SK-N-SH (cell line): ENCODE data around the gene CNTNAP2. TPM values are rescaled to one million over a fixed set of nuclear protein-coding genes. Genes with fewer than 3 reads are reported as not detected.

ENCODE experiments used
- CTCF ChIA-PET: fragments of 300-600, 350-600 bp; formaldehyde crosslinking; extraction: SDS; loops from one replicate; lab custom pipeline; 2021; lab: Yijun Ruan, JAX
- POLR2A ChIA-PET: fragments of 350-600 bp; sonication (Branson Sonifier 250); formaldehyde crosslinking; extraction: SDS; loops from one replicate; lab custom pipeline; 2020; ENCODE audit warnings: antibody characterized with exemption, inconsistent platforms; lab: Yijun Ruan, JAX
- DNase-seq: peaks from one replicate; pipeline ENCODE4 v3.0.0; 2012
- H2AFZ ChIP-seq: fragments of 200-600 bp; sonication (generic); 2 replicates; pipeline ENCODE4 v1.8.1; 2016; ENCODE audit warnings: antibody characterized with exemption, mild to moderate bottlenecking, low read depth
- H3F3A ChIP-seq: fragments of 200-600 bp; sonication (generic); replicated peaks from 2 replicates; pipeline ENCODE3; 2016; ENCODE audit warnings: antibody characterized with exemption, mild to moderate bottlenecking; ENCODE audit not compliant: insufficient read depth
- H3K27ac ChIP-seq, 2 experiments: fragments of 200-500 bp in 1 of 2; fragments of 200-600 bp in 1 of 2; sonication (Bioruptor generic) in 1 of 2; sonication (generic), shearing (Covaris generic) in 1 of 2; 2 replicates each; pipeline versions ENCODE4 v1.5.1 to v1.6.1; 2014 to 2016; ENCODE audit warnings: low read depth in 2 of 2, inconsistent platforms in 1 of 2, low read length in 1 of 2, mild to moderate bottlenecking in 1 of 2, mixed read lengths in 1 of 2
- H3K27me3 ChIP-seq: fragments of 200-600 bp; sonication (generic), shearing (Covaris generic); 2 replicates; pipeline ENCODE4 v1.6.1; 2016; ENCODE audit warnings: mixed run types; ENCODE audit not compliant: insufficient read depth
- H3K36me3 ChIP-seq, 2 experiments: fragments of 200-500 bp in 1 of 2; fragments of 200-600 bp in 1 of 2; sonication (Bioruptor generic) in 1 of 2; sonication (generic) in 1 of 2; replicated peaks in 1 of 2; 2 replicates each; pipeline versions ENCODE3 to v1.5.1; 2014 to 2016; ENCODE audit warnings: low read length in 1 of 2, mild to moderate bottlenecking in 1 of 2; ENCODE audit not compliant: insufficient read depth in 2 of 2, control insufficient read depth in 1 of 2
- H3K4me1 ChIP-seq, 2 experiments: fragments of 200-500 bp in 1 of 2; fragments of 200-600 bp in 1 of 2; sonication (Bioruptor generic) in 1 of 2; sonication (generic), shearing (Covaris generic) in 1 of 2; 2 replicates each; pipeline versions ENCODE4 v1.5.1 to v1.6.1; 2014 to 2016; ENCODE audit warnings: low read depth in 1 of 2, low read length in 1 of 2, mixed run types in 1 of 2; ENCODE audit not compliant: insufficient read depth in 2 of 2, control insufficient read depth in 1 of 2
- H3K4me2 ChIP-seq: fragments of 200-600 bp; sonication (generic), shearing (Covaris generic); 2 replicates; pipeline ENCODE4 v1.6.1; 2017; ENCODE audit warnings: mixed run types
- H3K4me3 ChIP-seq, 2 experiments: fragments of 200-500 bp in 1 of 2; fragments of 200-600 bp in 1 of 2; sonication (Bioruptor generic) in 1 of 2; sonication (generic), shearing (Covaris generic) in 1 of 2; 2 replicates each; pipeline versions ENCODE4 v1.5.1 to v1.8.1; 2014 to 2016; ENCODE audit warnings: low read depth in 2 of 2, inconsistent platforms in 1 of 2, low read length in 1 of 2, mild to moderate bottlenecking in 1 of 2, mixed read lengths in 1 of 2, moderate library complexity in 1 of 2
- H3K79me2 ChIP-seq: fragments of 200-600 bp; sonication (generic); 2 replicates; pipeline ENCODE4 v1.8.1; 2017; ENCODE audit warnings: mild to moderate bottlenecking; ENCODE audit not compliant: insufficient read depth
- H3K9ac ChIP-seq: fragments of 200-600 bp; sonication (generic); 2 replicates; pipeline ENCODE4 v1.6.1; 2017; ENCODE audit warnings: mixed run types
- H3K9me2 ChIP-seq: fragments of 200-600 bp; sonication (generic); 2 replicates; pipeline ENCODE4 v1.6.1; 2017; ENCODE audit warnings: mixed run types
- H3K9me3 ChIP-seq: fragments of 200-600 bp; sonication (generic); 2 replicates; pipeline ENCODE4 v1.6.1; 2017; ENCODE audit warnings: mixed run types, mild to moderate bottlenecking, moderate library complexity
- H4K20me1 ChIP-seq: fragments of 200-600 bp; sonication (generic); 2 replicates; pipeline ENCODE4 v1.6.1; 2017; ENCODE audit warnings: mild to moderate bottlenecking, mixed run types; ENCODE audit not compliant: insufficient read depth
- CHD2 ChIP-seq: fragments of 150-350 bp; IDR thresholded peaks from 2 replicates; pipeline ENCODE4 v1.6.1; 2018; ENCODE audit warnings: low read length; ENCODE audit not compliant: partially characterized antibody
- ELF1 ChIP-seq: IDR thresholded peaks from 2 replicates; pipeline ENCODE4 v1.4.0; 2012
- FOXJ3 ChIP-seq: sonication (generic); formaldehyde crosslinking; IDR thresholded peaks from 2 replicates; pipeline ENCODE4 v1.5.1; 2020; ENCODE audit warnings: mild to moderate bottlenecking, missing genetic modification reagents
- FOXM1 ChIP-seq: IDR thresholded peaks from 2 replicates; pipeline ENCODE4 v1.4.0; 2012; ENCODE audit warnings: low read depth, mild to moderate bottlenecking
- GABPA ChIP-seq: IDR thresholded peaks from 2 replicates; pipeline ENCODE4 v1.4.0; 2012; ENCODE audit warnings: low read depth, mild to moderate bottlenecking
- MAX ChIP-seq: IDR thresholded peaks from 2 replicates; pipeline ENCODE4 v1.4.0; 2012; ENCODE audit warnings: low read depth
- RCOR1 ChIP-seq: fragments of 150-350 bp; IDR thresholded peaks from 2 replicates; pipeline ENCODE4 v1.6.1; 2017; ENCODE audit warnings: antibody characterized with exemption, low read length
- REST ChIP-seq: IDR thresholded peaks from 2 replicates; pipeline ENCODE4 v1.6.1; 2012; ENCODE audit warnings: mild to moderate bottlenecking, low read depth, low read length, moderate library complexity
- TEAD4 ChIP-seq: IDR thresholded peaks from 2 replicates; pipeline ENCODE4 v1.4.0; 2012; ENCODE audit warnings: mild to moderate bottlenecking, borderline replicate concordance; ENCODE audit not compliant: insufficient read depth
- USF2 ChIP-seq: fragments of 150-350 bp; IDR thresholded peaks from 2 replicates; pipeline ENCODE4 v1.6.1; 2017; ENCODE audit warnings: antibody characterized with exemption, low read length, low read depth, borderline replicate concordance
- YY1 ChIP-seq: IDR thresholded peaks from 2 replicates; pipeline ENCODE4 v1.4.0; 2012; ENCODE audit warnings: low read depth, mild to moderate bottlenecking
- WGBS: methylation state at CpG from one replicate; pipeline ENCODE4 v1.1.6; 2017; ENCODE audit warnings: low lambda C conversion rate; 5-methylcytosine and 5-hydroxymethylcytosine counted together
- polyA plus RNA-seq, 3 experiments: library from polyadenylated mRNA; depleted of rRNA; stranded (reverse); fragments of >200 nt; gene quantifications; 2 replicates each; pipeline ENCODE4 v1.2.3, GENCODE V29; 2012

CNTNAP2 gene
- polyA plus RNA-seq, 1 of the 3 experiments (the other 2 are of a cell fraction): 3.4 TPM

- no peaks in the 10 kb centered on the region for H4K20me1 ChIP-seq
- no peak overlapping the region for H3K4me2 ChIP-seq
- H3K27me3 ChIP-seq: no peaks in the 10 kb centered on the region
- 46% methylated on average over 2 of the region's 2 CpGs for WGBS
- DNase-seq: no peak
- POLR2A ChIA-PET: no interaction called here
- H3K36me3 ChIP-seq: no peaks in the 10 kb centered on the region
- CTCF ChIA-PET: interaction anchor here (1.8 kb wide), 1 partner anchor 12 kb away, joined by 4 read pairs; no protein-coding TSS in a partner anchor
- H3K27ac ChIP-seq: no peak overlapping the region
- H3K79me2 ChIP-seq: no peaks in the 10 kb centered on the region
- no peak overlapping the region for H2AFZ ChIP-seq
- TF ChIP-seq CHD2 (no peak), YY1 (no peak), FOXM1 (no peak), REST (no peak)
- H3K4me1 ChIP-seq: no peaks in the 10 kb centered on the region
- H3F3A ChIP-seq: no peaks in the 10 kb centered on the region
- H3K9me3 ChIP-seq: no peaks in the 10 kb centered on the region
- no peak overlapping the region for H3K9ac ChIP-seq
- H3K9me2 ChIP-seq: no peaks in the 10 kb centered on the region
- no peak overlapping the region for H3K4me3 ChIP-seq
Measured at GRCh38 chr7:147096629-147097028, 980.0 kb downstream of the CNTNAP2 start.

- Histone ChIP-seq H2AFZ (no peak overlapping the region), H3K4me3 (no peak overlapping the region)
- no peak for TF ChIP-seq ELF1
- TF ChIP-seq MAX: no peak
- no peak for TF ChIP-seq USF2
- TF ChIP-seq RCOR1: no peak
- TF ChIP-seq TEAD4: no peak
- no peak for TF ChIP-seq GABPA
- no peak for TF ChIP-seq FOXJ3 (CRISPR knock-in tag)
- TF ChIP-seq, all 33 proteins: peak for 0
- DNase-seq: no peak
- no peaks in the 10 kb centered on the region for H3K36me3 ChIP-seq
- H3K9me3 ChIP-seq: no peaks in the 10 kb centered on the region; the same call in 1 of the 2 replicates
- H3F3A ChIP-seq: no peaks in the 10 kb centered on the region
- no peaks in the 10 kb centered on the region for H3K9me2 ChIP-seq
- no peak overlapping the region for H3K4me2 ChIP-seq
- no peak overlapping the region for H3K9ac ChIP-seq
- H3K27me3 ChIP-seq: no peaks in the 10 kb centered on the region
- H3K27ac ChIP-seq: no peak overlapping the region
- H3K79me2 ChIP-seq: no peaks in the 10 kb centered on the region
- no peaks in the 10 kb centered on the region for H4K20me1 ChIP-seq
- H3K4me1 ChIP-seq: no peaks in the 10 kb centered on the region
- ChIA-PET CTCF (no interaction called here), POLR2A (no interaction called here)
- 14% methylated on average over 2 of the region's 2 CpGs for WGBS
Measured at GRCh38 chr7:147103224-147103623, 986.6 kb downstream of the CNTNAP2 start.
